Measurements from ENCODE around the gene PLD1. TPM values are rescaled to one million over a fixed set of nuclear protein-coding genes. Genes with fewer than 3 reads are reported as not detected.
A peak's percentile ranks its signal among the peaks of the same experiment; 100 is the strongest.

The PLD1 gene
- total and polyA plus RNA-seq, 10 of the 15 experiments (the other 5 are each of a cell fraction or from before 2014, with no cell fraction given) = 2.9 to 108 (median 3.6) TPM

GRCh38 chr3:171753665-171754408 is 56.4 kb downstream of the PLD1 start:
- ATAC-seq (peak; percentile 13; the same call in 2 of the 3 replicates), FAIRE-seq (no peak), DNase-seq (ENCODE audit: low read depth, low spot score) (no peak)
- BruUV-seq (replicated peaks) = no TSS peak
- no peak overlapping the region for H3K9ac ChIP-seq (ENCODE audit: control insufficient read depth, insufficient read depth, low read length)
- SMC1A ChIA-PET (ENCODE audit: uncharacterized antibody, unreplicated experiment) = interaction anchor here (1.0 to 8.7 kb wide), 5 partner anchors 9 to 75 kb away, joined by 3 to 192 read pairs (median 5); no protein-coding TSS in a partner anchor
- TF ChIP-seq FOS (IDR thresholded peaks at IDR 0.05; ENCODE audit: borderline replicate concordance, extremely low read depth, insufficient read length) (no peak), ZBTB40 (IDR thresholded peaks at IDR 0.05; ENCODE audit: borderline replicate concordance) (no peak), CHD2 (IDR thresholded peaks at IDR 0.05; ENCODE audit: borderline replicate concordance, low read depth, low read length) (no peak), POLR2A (IDR thresholded peaks at IDR 0.05; ENCODE audit: low read depth, low read length) (no peak), HDGF (IDR thresholded peaks at IDR 0.05) (0 out of 2 replicates have a peak, but pooled peaks have one; percentile 37), TCF3 (IDR thresholded peaks at IDR 0.05; ENCODE audit: borderline replicate concordance, insufficient read depth, low read depth, low read length) (no peak)
- H4K20me1 ChIP-seq (ENCODE audit: control insufficient read depth, insufficient read depth) = no peaks in the 10 kb centered on the region
- RAD21 ChIA-PET (ENCODE audit: unreplicated experiment) = interaction anchor here (1.0 to 7.7 kb wide), 3 partner anchors 10 to 17 kb away, joined by 3 to 119 read pairs (median 3); no protein-coding TSS in a partner anchor
- WGBS (ENCODE audit: insufficient coverage, insufficient replicate concordance, low lambda C conversion rate, missing lambda C conversion rate) = 27% methylated on average over 5 of the region's 5 CpGs
- in situ Hi-C loops (cut with MboI) (no loop called here), intact Hi-C loops (cut with micrococcal nuclease; ENCODE audit: unreplicated experiment) (no loop called here)
- H3K4me3 ChIP-seq = no peak overlapping the region
- no peaks in the 10 kb centered on the region; a peak in 1 of 4 replicates for H3K36me3 ChIP-seq (ENCODE audit: control insufficient read depth in 2 of 2, insufficient read depth in 2 of 2, low read length in 1 of 2)
- CTCF ChIA-PET = interaction anchor here (12.1 kb wide), 1 partner anchor 15 kb away, joined by 210 read pairs; no protein-coding TSS in a partner anchor
- no peak overlapping the region for H3K4me2 ChIP-seq (ENCODE audit: control insufficient read depth, insufficient read depth)
- no peaks in the 10 kb centered on the region; the same call in 1 of the 2 replicates for H3K4me1 ChIP-seq (ENCODE audit: control insufficient read depth, insufficient read depth, low read length)
- H3K79me2 ChIP-seq (ENCODE audit: control insufficient read depth, insufficient read depth, low read length) = no peaks in the 10 kb centered on the region
- H3K27me3 ChIP-seq (replicated peaks in 1 of 2; ENCODE audit: control insufficient read depth in 2 of 2, insufficient read depth in 2 of 2, low read length in 1 of 2) = peaks cover 0 to 3% of the 10 kb centered on the region in 2 experiments; a peak in 1 of 4 replicates
- POLR2A ChIA-PET = interaction anchor here (0.5 to 2.0 kb wide), 4 partner anchors 9 to 388 kb away, joined by 3 to 5 read pairs (median 4); partner anchors contain the start of gene PLD1
- H2AFZ ChIP-seq (ENCODE audit: control insufficient read depth, low read depth, low read length) = no peak overlapping the region
- no peak overlapping the region; the same call in 1 of the 2 replicates for H3K27ac ChIP-seq (ENCODE audit: control insufficient read depth, insufficient read depth)
- no peaks in the 10 kb centered on the region for H3K9me3 ChIP-seq (replicated peaks; ENCODE audit: control insufficient read depth, insufficient read depth, low read length)

Measured in GM12878 (cell line).